Measurements from ENCODE around the gene RDH13.
A peak's percentile ranks its signal among the peaks of the same experiment; 100 is the strongest.

Gene RDH13

DNA sequence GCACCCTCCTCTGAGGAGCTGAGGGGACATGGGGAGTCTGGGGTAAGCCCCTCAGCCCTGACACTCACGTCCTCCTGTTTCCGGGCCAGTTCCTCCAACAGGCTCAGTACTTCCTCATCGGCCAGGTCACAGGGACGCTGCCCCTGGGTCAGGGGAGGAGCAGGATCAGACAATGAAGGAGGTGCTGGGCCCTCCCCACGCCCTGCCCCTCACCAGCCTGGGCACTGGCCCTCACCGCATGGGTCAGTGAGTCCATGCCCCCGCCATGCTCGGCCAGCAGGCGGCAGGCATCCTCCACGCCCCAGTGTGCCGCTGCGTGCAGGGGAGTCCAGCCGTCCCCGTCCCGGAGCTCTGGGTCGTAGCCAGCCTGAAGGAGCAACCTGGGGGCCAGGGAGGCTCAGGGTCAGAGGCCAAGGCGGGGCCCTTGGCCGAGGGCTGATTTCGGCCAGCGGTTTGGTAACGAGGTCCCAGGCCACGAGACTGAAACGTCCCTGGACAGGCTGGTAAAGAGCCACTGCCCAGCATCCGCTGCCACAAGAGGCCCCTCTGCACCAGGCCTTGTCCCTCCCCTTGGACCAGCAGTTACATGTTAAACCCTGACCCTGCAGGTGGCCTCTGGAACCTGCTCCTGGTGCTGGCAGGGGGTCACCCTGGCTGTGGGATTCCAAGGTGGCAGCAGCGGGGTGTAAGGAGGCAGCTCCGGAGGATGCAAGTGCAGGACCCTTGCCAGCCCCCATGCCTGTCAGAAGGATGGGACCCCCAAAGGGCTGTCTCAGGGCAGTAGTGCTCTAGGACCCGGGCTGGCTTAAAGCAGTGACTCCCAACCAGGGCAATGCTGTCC lies 36.0 kb upstream of the RDH13 start:
- H3K36me3 ChIP-seq (ENCODE audit: insufficient read depth, low read length), result peaks cover 19% of the 10 kb centered on the region
- WGBS, result 95% methylated on average over 27 of the region's 27 CpGs

GRCh38 chr19:55097864-55098715 lies 35.1 kb upstream of the RDH13 start:
- H3K36me3 ChIP-seq (ENCODE audit: insufficient read depth, low read length), result peaks cover 14% of the 10 kb centered on the region
- H3K9ac ChIP-seq (ENCODE audit: low read depth, low read length), result no peak overlapping the region
- H3K27ac ChIP-seq (ENCODE audit: low read depth, low read length), result no peak overlapping the region
- no peaks in the 10 kb centered on the region for H3K27me3 ChIP-seq (ENCODE audit: insufficient read depth, low read length)
- 96% methylated on average over 23 of the region's 23 CpGs for WGBS
- H3K9me3 ChIP-seq (ENCODE audit: insufficient read depth, low read depth, low read length), result no peaks in the 10 kb centered on the region
- peaks cover 9% of the 10 kb centered on the region; the same call in 1 of the 2 replicates for H3K4me1 ChIP-seq (ENCODE audit: insufficient read depth, low read length)
- H3K4me3 ChIP-seq (ENCODE audit: low read length), result no peak overlapping the region

More for the DNA sequence above, 36.0 kb upstream of the RDH13 start:
- no peak overlapping the region for H3K9ac ChIP-seq (ENCODE audit: low read depth, low read length)
- no peak overlapping the region for H3K4me3 ChIP-seq (ENCODE audit: low read length)
- no peaks in the 10 kb centered on the region for H3K27me3 ChIP-seq (ENCODE audit: insufficient read depth, low read length)
- peaks cover 9% of the 10 kb centered on the region; the same call in 1 of the 2 replicates for H3K4me1 ChIP-seq (ENCODE audit: insufficient read depth, low read length)
- H3K27ac ChIP-seq (ENCODE audit: low read depth, low read length), result no peak overlapping the region
- H3K9me3 ChIP-seq (ENCODE audit: insufficient read depth, low read depth, low read length), result no peaks in the 10 kb centered on the region

DNA sequence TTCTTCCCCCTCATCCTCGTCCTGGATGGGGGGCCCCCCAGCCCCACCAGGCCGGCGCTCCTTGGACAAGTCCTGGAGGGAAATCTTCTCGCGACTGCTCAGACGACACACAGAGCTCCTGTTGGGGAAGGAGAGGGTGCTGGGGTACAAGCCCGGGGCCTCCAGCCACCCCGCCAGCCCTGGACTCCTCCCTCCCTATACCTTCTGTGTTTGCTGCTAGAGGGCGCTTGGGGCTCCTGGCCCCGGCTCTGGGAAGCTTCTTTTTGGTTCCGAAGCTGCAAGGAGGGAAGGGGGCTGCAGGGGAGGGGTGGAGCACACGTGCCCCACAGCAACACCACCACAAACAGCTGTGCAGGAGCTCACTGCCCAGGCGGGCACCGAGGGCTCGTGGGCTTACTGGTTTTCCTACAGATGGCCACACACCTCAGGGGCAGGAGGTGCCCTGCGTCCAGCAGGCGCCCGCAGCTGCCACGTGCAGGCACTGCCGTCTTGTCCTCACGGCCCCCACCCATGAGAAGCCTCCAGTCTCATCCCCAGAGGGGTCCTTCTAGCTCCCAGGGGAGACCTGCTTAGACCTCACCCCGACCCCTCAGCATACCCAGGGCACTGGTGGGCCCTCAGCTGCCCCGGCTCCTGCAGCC lies 33.2 kb upstream of the RDH13 start:
- Histone ChIP-seq H3K9ac (ENCODE audit: low read depth, low read length) (no peak overlapping the region), H3K27me3 (ENCODE audit: insufficient read depth, low read length) (no peaks in the 10 kb centered on the region), H3K27ac (ENCODE audit: low read depth, low read length) (no peak overlapping the region; the same call in 1 of the 2 replicates), H3K4me3 (ENCODE audit: low read length) (no peak overlapping the region), H3K9me3 (ENCODE audit: insufficient read depth, low read depth, low read length) (no peaks in the 10 kb centered on the region), H3K4me1 (ENCODE audit: insufficient read depth, low read length) (peaks cover 9% of the 10 kb centered on the region; the same call in 1 of the 2 replicates), H3K36me3 (ENCODE audit: insufficient read depth, low read length) (0 out of 2 replicates have a peak, but pooled peaks cover 6% of the 10 kb centered on the region)
- 84% methylated on average over 22 of the region's 23 CpGs for WGBS

DNA sequence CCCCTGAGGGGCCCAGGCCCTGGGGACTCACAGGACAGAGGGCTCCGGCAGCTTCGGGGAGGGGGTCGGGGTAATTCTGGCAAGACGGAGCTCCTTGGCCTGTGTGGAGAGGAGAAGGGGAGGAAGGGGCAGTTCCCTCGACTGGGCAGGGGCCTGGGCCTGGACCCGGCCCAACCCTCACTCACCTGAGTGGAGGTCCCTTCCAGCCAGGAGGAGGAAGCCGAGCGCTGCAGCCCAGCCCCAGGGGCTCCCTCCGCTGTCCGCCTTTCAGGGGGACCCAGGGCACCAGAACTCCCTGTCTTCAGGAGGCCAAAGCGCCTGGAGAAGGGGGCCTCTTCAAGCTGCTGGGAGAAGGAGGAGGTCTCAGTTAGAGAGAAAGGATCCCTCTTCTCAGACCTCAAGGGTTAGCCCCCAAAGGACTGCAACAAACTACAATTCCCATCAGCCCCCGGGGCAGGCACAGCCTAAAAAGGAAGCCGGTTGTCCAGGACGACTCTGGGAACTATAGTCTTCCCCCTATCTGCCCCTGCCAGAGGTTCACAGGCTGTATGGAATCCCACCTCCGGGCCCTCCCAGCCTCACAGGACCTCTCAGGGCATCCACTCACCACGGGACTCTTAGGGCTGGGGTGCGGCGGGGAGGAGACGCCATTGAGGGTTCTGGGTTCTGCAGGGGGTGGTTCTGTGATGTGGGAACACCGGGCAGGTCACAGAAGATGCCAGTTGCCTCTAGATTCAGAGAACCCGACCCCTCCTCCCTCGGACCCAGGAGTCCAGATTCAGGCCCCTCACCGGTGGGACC lies 32.5 kb upstream of the RDH13 start:
- WGBS, result 88% methylated on average over 22 of the region's 23 CpGs
- Histone ChIP-seq H3K9me3 (ENCODE audit: insufficient read depth, low read depth, low read length) (no peaks in the 10 kb centered on the region), H3K36me3 (ENCODE audit: insufficient read depth, low read length) (peaks cover 12% of the 10 kb centered on the region), H3K27me3 (ENCODE audit: insufficient read depth, low read length) (no peaks in the 10 kb centered on the region), H3K4me3 (ENCODE audit: low read length) (no peak overlapping the region), H3K9ac (ENCODE audit: low read depth, low read length) (no peak overlapping the region), H3K27ac (ENCODE audit: low read depth, low read length) (no peak overlapping the region; the same call in 1 of the 2 replicates), H3K4me1 (ENCODE audit: insufficient read depth, low read length) (peaks cover 9% of the 10 kb centered on the region; the same call in 1 of the 2 replicates)

DNA sequence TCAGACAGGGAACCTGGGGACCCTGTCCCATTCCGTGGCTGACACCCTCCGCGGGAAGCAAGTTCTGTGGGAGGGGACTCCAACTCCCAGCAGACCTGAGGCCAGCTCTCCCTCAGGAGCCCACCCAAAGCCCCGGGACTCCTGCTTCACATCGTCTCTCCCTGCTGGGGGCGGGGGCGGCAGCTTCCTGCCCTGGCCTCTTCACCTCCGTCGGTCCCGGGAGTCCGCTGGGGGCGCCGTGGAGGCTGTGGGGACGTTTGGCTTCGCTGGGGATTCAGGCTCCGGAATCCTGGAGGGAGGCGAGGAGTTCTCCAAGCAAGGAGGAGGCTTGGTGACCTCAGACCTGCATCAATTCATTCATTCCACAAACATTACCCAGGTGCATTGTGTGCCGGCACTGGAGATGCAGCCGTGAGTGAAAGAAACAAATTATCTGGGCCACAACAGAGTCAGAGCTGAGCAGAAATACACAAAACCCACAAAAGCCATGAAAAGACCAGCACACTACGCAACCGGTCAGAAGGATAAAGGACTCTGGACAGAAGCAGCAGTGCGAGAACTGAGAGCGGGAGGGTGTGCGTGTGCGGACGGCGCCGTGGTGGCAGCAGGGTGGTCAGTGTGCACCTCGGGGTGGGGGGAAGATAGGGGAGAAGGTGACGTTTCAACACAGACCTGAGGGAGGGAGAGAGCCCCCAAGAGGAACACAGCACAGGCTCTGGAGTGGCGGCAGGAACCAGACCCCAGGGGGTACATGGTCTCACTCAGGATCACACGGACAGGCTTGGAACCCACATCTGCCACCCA lies 31.7 kb upstream of the RDH13 start:
- H3K36me3 ChIP-seq (ENCODE audit: insufficient read depth, low read length), result peaks cover 13% of the 10 kb centered on the region

DNA sequence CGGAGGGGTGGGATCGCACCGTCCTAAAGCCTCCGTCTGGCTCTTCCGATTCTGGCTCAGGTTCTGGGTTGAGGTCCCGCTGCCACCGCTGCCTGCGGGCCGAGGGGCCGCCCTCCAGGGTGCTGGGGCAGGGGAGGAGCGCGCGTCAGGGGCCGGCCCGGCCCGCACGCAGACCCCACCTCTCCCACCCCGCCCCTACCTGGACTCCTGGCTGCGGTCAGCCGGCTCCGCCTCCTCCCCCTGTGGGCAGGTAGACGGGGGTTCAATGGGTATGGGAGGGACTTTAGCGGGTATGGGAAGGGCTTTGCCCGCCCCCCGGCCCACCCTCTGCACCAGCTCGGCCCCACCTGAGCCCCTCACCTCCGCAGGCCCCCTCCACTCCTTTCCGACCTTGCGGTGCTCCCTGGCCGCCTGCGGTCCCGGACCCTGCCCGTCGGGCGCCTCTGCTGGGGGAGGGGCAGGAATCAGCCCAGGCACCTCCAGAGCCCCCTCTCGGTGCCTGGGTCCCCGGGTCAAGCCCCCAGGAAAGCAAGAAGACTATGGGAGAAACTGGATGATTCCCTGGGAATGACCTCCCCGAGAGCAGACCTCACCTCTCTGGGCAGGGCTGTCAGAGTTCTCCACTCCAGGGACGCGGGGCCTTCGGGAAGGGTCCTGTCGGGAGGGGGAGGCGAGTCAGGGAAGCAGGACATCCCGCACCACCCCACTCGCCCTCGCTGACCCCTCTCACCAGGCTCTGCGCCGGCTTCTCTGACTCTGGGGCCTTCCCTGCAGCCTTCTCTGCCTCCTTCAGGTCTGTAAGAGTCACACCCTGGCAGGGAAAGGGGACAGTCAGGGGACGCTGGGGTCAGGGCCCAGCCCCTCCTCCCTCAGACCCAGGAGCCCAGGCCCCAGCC lies 29.7 kb upstream of the RDH13 start:
- Histone ChIP-seq H3K9me3 (ENCODE audit: insufficient read depth, low read depth, low read length) (no peaks in the 10 kb centered on the region), H3K27me3 (ENCODE audit: insufficient read depth, low read length) (no peaks in the 10 kb centered on the region; the same call in 1 of the 2 replicates), H3K36me3 (ENCODE audit: insufficient read depth, low read length) (peaks cover 13% of the 10 kb centered on the region), H3K27ac (ENCODE audit: low read depth, low read length) (no peak overlapping the region), H3K4me1 (ENCODE audit: insufficient read depth, low read length) (peaks cover 17% of the 10 kb centered on the region), H3K4me3 (ENCODE audit: low read length) (peak overlapping the region; percentile 51), H3K9ac (ENCODE audit: low read depth, low read length) (no peak overlapping the region)
- 63% methylated on average over 33 of the region's 49 CpGs for WGBS

More for the DNA sequence above, 31.7 kb upstream of the RDH13 start:
- peaks cover 9% of the 10 kb centered on the region; the same call in 1 of the 2 replicates for H3K4me1 ChIP-seq (ENCODE audit: insufficient read depth, low read length)
- H3K4me3 ChIP-seq (ENCODE audit: low read length), result no peak overlapping the region
- no peak overlapping the region for H3K9ac ChIP-seq (ENCODE audit: low read depth, low read length)
- no peak overlapping the region for H3K27ac ChIP-seq (ENCODE audit: low read depth, low read length)
- no peaks in the 10 kb centered on the region for H3K9me3 ChIP-seq (ENCODE audit: insufficient read depth, low read depth, low read length)
- no peaks in the 10 kb centered on the region for H3K27me3 ChIP-seq (ENCODE audit: insufficient read depth, low read length)
- 83% methylated on average over 32 of the region's 32 CpGs for WGBS

DNA sequence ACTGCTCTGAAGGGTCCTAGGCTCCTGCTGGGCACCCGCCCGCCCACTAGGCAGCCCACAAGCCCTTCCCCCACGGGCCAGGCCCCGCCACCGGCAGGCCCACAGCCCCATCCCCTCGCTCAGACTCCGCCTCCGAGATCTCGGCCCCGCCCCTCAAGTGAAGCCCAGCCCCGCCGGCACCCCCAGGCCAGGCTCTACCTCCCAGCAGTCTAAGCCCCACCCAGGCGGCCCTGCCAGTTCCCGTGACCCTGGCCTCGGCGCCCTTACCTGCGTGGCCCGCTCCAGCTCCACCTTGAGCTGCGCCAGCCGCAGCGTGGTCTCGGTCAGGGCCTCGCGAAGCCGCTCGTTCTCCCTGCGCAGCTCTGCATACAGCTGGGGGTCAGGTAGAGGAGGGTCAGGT lies 29.0 kb upstream of the RDH13 start:
- peaks cover 13% of the 10 kb centered on the region for H3K36me3 ChIP-seq (ENCODE audit: insufficient read depth, low read length)
- no peaks in the 10 kb centered on the region; the same call in 1 of the 2 replicates for H3K27me3 ChIP-seq (ENCODE audit: insufficient read depth, low read length)
- no peaks in the 10 kb centered on the region for H3K9me3 ChIP-seq (ENCODE audit: insufficient read depth, low read depth, low read length)
- WGBS, result 45% methylated on average over 27 of the region's 27 CpGs
- no peak overlapping the region for H3K27ac ChIP-seq (ENCODE audit: low read depth, low read length)
- H3K4me1 ChIP-seq (ENCODE audit: insufficient read depth, low read length), result peaks cover 21% of the 10 kb centered on the region
- H3K4me3 ChIP-seq (ENCODE audit: low read length), result peak overlapping the region; percentile 51
- no peak overlapping the region for H3K9ac ChIP-seq (ENCODE audit: low read depth, low read length)

- Histone ChIP-seq H3K4me3 (ENCODE audit: low read length) (no peak overlapping the region), H3K36me3 (ENCODE audit: insufficient read depth, low read length) (peaks cover 13% of the 10 kb centered on the region), H3K9ac (ENCODE audit: low read depth, low read length) (no peak overlapping the region), H3K4me1 (ENCODE audit: insufficient read depth, low read length) (peaks cover 21% of the 10 kb centered on the region), H3K27me3 (ENCODE audit: insufficient read depth, low read length) (peaks cover under 1% of the 10 kb centered on the region; the same call in 1 of the 2 replicates), H3K27ac (ENCODE audit: low read depth, low read length) (no peak overlapping the region), H3K9me3 (ENCODE audit: insufficient read depth, low read depth, low read length) (no peaks in the 10 kb centered on the region)
- WGBS, result 93% methylated on average over 31 of the region's 32 CpGs
Measured at GRCh38 chr19:55091126-55091910, 28.4 kb upstream of the RDH13 start.

DNA sequence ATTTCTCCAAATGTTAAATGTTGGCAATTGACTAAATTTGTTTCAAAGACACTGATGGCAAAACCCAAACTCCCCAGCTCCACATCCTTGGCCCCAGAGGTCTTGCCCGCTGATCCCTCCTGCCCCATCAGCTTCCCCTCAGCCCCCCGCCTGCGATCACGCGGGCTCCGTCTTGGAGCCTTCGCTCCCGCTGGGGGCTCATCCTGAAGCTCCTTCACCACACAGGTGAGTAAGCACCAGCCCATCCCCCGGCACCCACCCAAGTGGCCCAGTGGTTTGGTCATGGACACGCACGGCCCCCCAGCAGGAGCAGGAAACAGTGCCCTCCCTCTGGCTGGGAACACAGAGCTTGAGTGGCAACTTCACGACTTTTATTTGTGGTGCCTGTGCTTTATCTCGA lies 27.6 kb upstream of the RDH13 start:
- Histone ChIP-seq H3K27me3 (ENCODE audit: insufficient read depth, low read length) (peaks cover 8% of the 10 kb centered on the region), H3K4me3 (ENCODE audit: low read length) (no peak overlapping the region), H3K9me3 (ENCODE audit: insufficient read depth, low read depth, low read length) (no peaks in the 10 kb centered on the region), H3K9ac (ENCODE audit: low read depth, low read length) (no peak overlapping the region), H3K36me3 (ENCODE audit: insufficient read depth, low read length) (peaks cover 13% of the 10 kb centered on the region), H3K27ac (ENCODE audit: low read depth, low read length) (no peak overlapping the region), H3K4me1 (ENCODE audit: insufficient read depth, low read length) (peaks cover 26% of the 10 kb centered on the region)
- WGBS, result 93% methylated on average over 13 of the region's 13 CpGs
